ENCODE results near the gene CWC25. TPM values are rescaled to one million over a fixed set of nuclear protein-coding genes. Genes with fewer than 3 reads are reported as not detected.

Gene CWC25
- total and polyA plus RNA-seq, 9 of the 15 experiments (the other 6 are each of a cell fraction or from before 2014, with no cell fraction given), result 16.5 to 27.4 (median 23.0) TPM

GRCh38 chr17:38752308-38753070 lies 72.6 kb downstream of the CWC25 start, which contains the start of gene PSMB3 (continued):
- TF ChIP-seq ZBTB11 (CRISPR knock-in tag; IDR thresholded peaks at IDR 0.05) (peak in 1 of 3 experiments; percentile 78; a peak in 2 of 6 replicates), NFATC3 (IDR thresholded peaks at IDR 0.05) (no peak), E2F3 (CRISPR knock-in tag; IDR thresholded peaks at IDR 0.05) (peak; percentile 77; the same call in 1 of the 2 replicates), NRF1 (conservative IDR thresholded peaks at IDR 0.05 in 1 of 2, IDR thresholded peaks at IDR 0.05 in 1 of 2) (peak; percentile 92 to 94), ASH1L (IDR thresholded peaks at IDR 0.05; ENCODE audit: borderline replicate concordance, low read depth, partially characterized antibody) (peak; percentile 96), ZNF76 (CRISPR knock-in tag; IDR thresholded peaks at IDR 0.05; ENCODE audit: borderline replicate concordance) (peak; percentile 91; the same call in 1 of the 2 replicates), PBX2 (CRISPR knock-in tag; IDR thresholded peaks at IDR 0.05; ENCODE audit: low read depth) (peak; percentile 85), PBX2 (tag; conservative IDR thresholded peaks at IDR 0.05; ENCODE audit: low read depth) (peak; percentile 100), E2F8 (IDR thresholded peaks at IDR 0.05; ENCODE audit: low read depth, partially characterized antibody) (peak; percentile 96), NFIC (IDR thresholded peaks at IDR 0.05) (peak; percentile 47; the same call in 1 of the 2 replicates), TAF1 (IDR thresholded peaks at IDR 0.05; ENCODE audit: control insufficient read depth, extremely low read depth, insufficient read depth, low read length, severe bottlenecking) (peak; percentile 43), RBM17 (IDR thresholded peaks at IDR 0.05; ENCODE audit: borderline replicate concordance, low read depth, low read length) (no peak)

All from K562 (cell line).